Stimulated activated CD4-positive, alpha-beta T cell treated with anti-CD3 and anti-CD28 coated beads, Interleukin-12 subunit alpha, Interleukin-12 subunit beta, amount 100 ng/mL, for 4 hours (primary cell): Measurements from ENCODE around the gene HOXA13.

ENCODE experiments used
- DNase-seq: peaks from one replicate; pipeline ENCODE4 v3.0.0-alpha.2; 2020

HOXA13 gene

DNA sequence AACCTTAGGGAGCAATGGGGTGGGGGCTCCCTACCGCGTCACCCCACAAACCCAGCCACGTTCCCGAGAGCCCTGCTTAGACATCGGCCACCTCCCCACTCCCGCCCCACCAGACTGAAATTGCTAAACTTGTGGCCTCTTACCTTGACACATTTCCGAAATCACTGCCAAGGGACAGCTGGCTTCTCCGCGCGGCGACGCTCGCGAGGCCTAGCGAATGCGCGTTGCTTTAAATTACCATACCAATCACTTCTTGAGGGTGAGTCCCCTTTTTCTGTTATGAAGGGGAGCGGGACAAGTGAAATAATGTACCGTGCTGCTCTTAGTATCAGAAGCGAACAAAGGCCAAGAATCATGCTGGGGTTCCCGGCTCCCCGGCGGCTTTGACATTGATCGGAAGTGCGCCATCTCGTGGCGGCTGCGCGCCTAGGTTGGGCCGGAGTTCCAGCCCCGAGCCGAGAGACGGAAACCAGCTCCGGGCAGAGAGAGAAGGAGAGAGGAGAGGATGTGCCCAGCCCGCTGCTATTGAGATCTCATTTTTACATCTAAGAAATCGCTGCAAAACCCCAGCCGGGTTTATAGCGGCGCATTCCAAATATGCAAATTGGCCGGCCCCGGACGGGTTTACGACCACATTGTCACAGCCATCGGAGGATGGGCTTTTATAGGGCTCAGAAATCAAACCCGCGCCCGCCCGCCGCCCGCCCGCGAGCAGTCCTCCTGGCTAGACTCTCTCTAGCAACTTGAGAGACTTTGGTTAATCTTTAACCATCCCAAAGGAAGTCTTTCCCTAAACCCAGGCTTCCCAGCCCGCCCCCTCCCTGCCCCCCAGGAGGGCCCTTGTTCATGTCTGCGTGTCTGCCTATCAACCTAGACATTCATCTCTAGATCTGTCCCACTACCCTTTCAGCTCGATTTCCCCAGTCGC is 20.1 kb downstream of the HOXA13 start:
- peak; percentile 65 for DNase-seq

DNA sequence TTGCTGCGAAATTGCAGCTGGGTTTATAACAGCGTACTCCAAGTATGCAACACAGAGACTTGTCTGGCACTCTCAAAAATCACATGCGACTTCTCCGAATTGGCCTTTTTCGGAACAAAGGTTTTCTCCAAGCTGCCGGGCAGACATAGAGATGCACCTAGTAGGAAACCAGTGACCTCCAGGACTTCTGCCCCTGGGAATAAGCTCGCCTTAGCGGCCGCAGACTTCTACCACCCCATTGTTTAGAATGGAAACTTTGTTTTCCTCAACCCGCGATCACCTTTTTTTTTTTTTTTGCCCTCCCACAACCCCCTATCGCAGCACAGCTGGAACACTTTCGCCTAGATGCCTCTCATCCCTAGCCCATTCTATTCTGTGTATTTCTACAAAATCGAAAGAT is 20.9 kb downstream of the HOXA13 start:
- no peak for DNase-seq

- DNase-seq: no peak
Measured at GRCh38 chr7:27178366-27178765, 21.5 kb downstream of the HOXA13 start.

- DNase-seq: no peak
Measured at GRCh38 chr7:27177795-27178320, 22.0 kb downstream of the HOXA13 start.

DNA sequence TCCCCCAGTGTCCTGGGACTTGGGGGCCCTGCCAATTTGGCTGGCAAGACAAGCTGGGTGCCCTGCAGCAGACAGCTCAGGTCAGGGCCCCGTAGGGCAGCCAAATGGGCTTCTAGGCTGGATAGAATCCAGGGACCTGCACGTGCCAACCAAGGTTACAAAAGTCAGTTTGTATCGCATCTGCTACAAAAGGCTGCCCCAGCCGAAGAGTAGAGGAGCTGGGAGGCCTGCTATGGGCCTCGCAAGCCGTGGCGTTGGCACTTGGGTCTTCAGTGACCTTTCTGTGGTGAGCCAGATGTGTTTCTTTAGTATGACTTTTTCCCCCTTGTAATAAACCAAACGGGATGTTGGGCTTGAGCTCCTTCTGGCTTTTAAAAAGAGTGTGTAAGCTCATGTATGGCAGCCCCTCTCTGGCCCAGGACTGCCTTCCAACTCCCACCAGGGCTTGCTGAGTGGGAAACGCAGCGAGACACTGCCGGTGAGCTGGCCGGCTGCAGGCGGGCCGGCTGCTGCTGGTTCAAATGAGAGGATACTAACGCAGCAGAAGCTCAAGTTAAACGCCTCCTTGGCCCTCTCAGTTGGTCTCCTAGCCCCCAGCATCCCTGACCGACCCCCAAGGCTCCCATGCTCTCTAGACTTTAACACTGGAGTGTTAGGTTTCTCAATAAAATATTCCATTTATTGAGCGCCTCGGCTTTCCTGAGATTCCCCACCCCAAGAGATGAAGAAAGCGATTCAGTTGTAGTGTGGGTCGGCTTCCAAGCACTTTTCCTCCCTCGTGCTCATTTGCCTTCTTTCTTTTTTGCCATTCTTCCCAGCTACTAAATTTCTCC is 22.7 kb downstream of the HOXA13 start:
- no peak for DNase-seq

- DNase-seq: no peak
Measured at GRCh38 chr7:27176524-27176845, 23.4 kb downstream of the HOXA13 start.

- DNase-seq: no peak
Measured at GRCh38 chr7:27175626-27176523, 24.0 kb downstream of the HOXA13 start.

- no peak for DNase-seq
Measured at GRCh38 chr7:27174874-27175625, 24.8 kb downstream of the HOXA13 start.

GRCh38 chr7:27173956-27174873 is 25.7 kb downstream of the HOXA13 start, which contains the start of gene HOXA10:
Gene HOXA10 (minus strand): TSS chr7:27174320. CDS start chr7:27174306, 14 bp downstream.
- DNase-seq: no peak

GRCh38 chr7:27173511-27173955 is 26.4 kb downstream of the HOXA13 start:
- no peak for DNase-seq

DNA sequence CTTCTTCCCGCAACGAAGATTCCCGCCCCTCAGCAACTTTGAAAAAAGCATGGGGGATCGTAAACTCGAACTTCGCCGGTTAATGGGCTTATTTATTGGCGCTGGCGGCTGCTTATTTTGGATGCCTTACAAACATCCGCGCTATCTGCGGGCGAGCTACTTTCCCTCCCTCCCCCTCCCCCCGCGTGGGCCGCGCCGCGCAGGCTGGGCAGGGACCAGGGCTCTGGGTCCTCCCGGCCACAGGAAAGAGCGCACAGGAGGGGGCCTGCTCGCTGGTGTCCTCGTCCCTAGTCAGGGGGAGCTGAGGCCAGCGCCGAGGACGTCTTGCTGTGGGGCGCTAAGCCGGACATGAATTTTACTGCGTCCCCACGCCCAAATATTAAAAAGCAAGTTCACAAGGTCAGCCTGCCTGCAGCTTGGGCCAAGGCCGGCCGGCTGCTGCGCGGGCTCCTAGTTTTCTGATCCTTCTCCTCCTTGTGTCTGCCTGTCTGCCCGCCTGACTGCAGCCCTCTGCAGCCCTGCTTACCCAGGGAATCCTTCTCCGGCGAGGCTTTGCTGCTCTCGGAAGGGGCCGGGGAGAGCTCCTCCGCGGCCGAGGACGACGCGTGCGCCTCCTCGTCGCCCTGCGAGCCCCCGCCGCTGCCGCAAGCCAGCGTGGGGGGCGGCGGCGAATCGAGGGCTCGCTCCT is 26.9 kb downstream of the HOXA13 start:
- DNase-seq: no peak

DNA sequence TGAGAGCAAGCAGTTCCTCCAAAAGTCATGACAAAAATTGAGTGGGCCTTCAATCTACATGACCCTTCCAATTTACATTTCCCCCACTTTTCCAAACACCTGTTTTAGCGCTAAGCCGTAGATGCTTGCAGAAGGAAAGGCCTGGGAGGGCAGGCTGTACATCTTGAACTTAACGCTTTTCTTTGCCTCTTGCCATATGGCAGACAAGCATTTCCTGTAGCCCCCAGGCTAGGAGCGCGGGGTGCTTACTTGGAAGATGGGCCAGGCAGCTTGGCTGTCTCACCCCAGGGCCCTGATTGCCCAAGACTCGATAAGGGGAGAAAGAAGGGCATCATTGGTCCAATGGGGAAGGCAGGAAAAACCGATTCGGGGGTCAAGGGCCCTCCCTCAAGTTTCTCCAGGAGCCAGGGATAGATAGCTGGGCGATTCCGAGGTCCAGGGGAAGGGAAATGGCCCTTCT is 27.5 kb downstream of the HOXA13 start:
- no peak for DNase-seq

GRCh38 chr7:27171637-27172314 is 28.1 kb downstream of the HOXA13 start:
- no peak for DNase-seq

- no peak for DNase-seq
Measured at GRCh38 chr7:27171325-27171636, 28.6 kb downstream of the HOXA13 start.

GRCh38 chr7:27170426-27171324 is 29.2 kb downstream of the HOXA13 start:
- DNase-seq: no peak

GRCh38 chr7:27169658-27170425 is 30.0 kb downstream of the HOXA13 start:
- DNase-seq: no peak

DNA sequence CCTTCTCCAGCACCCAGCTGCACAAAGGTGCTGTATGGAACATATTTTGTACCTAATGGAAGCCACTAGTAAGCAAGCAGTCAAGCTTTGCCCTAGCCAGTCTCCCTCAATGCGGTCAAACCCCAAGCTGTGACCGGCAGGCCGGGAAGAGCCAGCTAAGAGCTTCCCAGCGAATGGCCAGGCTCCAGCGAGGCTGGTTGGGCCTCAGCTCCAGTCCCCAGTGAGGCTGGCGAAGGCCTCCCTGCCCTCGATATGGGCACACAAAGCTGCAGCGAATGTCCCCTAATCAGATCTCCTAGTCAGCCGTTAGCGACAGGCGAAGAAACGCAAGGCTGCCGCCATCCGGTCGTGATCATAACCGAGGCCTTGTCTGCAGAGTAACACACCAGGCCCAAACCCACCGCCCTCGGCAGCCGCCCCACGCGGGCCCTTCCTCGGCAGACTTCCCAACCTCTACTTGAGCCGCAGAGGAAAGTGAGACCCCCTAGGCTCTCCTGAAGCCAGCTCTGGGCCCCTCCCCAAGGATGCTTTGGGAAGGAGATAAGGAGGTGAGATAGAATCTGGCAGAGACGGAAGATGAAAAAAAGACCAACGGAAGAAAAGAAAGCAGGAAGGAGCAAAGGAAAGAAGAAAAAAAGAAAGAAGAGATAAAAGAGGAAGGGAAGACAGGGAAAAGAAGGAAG is 31.5 kb downstream of the HOXA13 start:
- no peak for DNase-seq
